HepG2 (cell line): ENCODE data around the gene PGC. TPM values are rescaled to one million over a fixed set of nuclear protein-coding genes. Genes with fewer than 3 reads are reported as not detected.

Source experiments
- CHD2 ChIP-seq: IDR thresholded peaks from 2 replicates; pipeline ENCODE4 v1.6.1; 2011; ENCODE audit warnings: low read depth, low read length, improper control_type of control experiment
- CREM ChIP-seq, 2 experiments: sonication (generic) in 1 of 2; formaldehyde crosslinking in 1 of 2; IDR thresholded peaks; 2 replicates each; pipeline versions ENCODE4 v1.4.0 to v1.6.1; 2016 to 2020; ENCODE audit warnings: antibody characterized with exemption in 1 of 2, mild to moderate bottlenecking in 1 of 2, missing genetic modification reagents in 1 of 2
- GABPA ChIP-seq, 2 experiments: IDR thresholded peaks; 2 replicates each; pipeline ENCODE4 v1.6.1; 2011 to 2016; ENCODE audit warnings: low read depth in 2 of 2, low read length in 1 of 2, missing biosample characterization in 1 of 2, missing genetic modification characterization in 1 of 2
- GFI1 ChIP-seq: sonication (generic); formaldehyde crosslinking; IDR thresholded peaks from 2 replicates; pipeline ENCODE4 v1.5.0; 2020; ENCODE audit warnings: missing genetic modification reagents, mild to moderate bottlenecking, borderline replicate concordance
- HDAC1 ChIP-seq: sonication (generic); formaldehyde crosslinking; IDR thresholded peaks from 2 replicates; pipeline ENCODE4 v1.5.1; 2020; ENCODE audit warnings: mild to moderate bottlenecking, missing genetic modification reagents
- HMG20B ChIP-seq: conservative IDR thresholded peaks from 2 replicates; pipeline ENCODE4 v1.6.1; 2016; ENCODE audit warnings: missing genetic modification reagents, missing compliant biosample characterization
- KDM2A ChIP-seq: sonication (generic); formaldehyde crosslinking; IDR thresholded peaks from 2 replicates; pipeline ENCODE4 v1.4.0; 2020; ENCODE audit warnings: low read depth, missing genetic modification reagents, borderline replicate concordance
- RARA ChIP-seq: IDR thresholded peaks from 2 replicates; pipeline ENCODE4 v1.6.1; 2016; ENCODE audit warnings: missing genetic modification reagents, missing compliant biosample characterization
- RXRA ChIP-seq: sonication (generic); formaldehyde crosslinking; IDR thresholded peaks from 2 replicates; pipeline ENCODE4 v1.5.1; 2020; ENCODE audit warnings: missing genetic modification reagents
- SIX4 ChIP-seq: sonication (generic); formaldehyde crosslinking; IDR thresholded peaks from 2 replicates; pipeline ENCODE4 v1.4.0; 2020; ENCODE audit warnings: missing genetic modification reagents
- TAF1 ChIP-seq: sonication (generic); formaldehyde crosslinking; IDR thresholded peaks from 2 replicates; pipeline ENCODE4 v1.4.0; 2020; ENCODE audit warnings: missing genetic modification reagents
- TGIF2 ChIP-seq: IDR thresholded peaks from 2 replicates; pipeline ENCODE4 v1.6.1; 2016; ENCODE audit warnings: control low read depth, missing compliant biosample characterization
- ZMAT3 ChIP-seq: sonication (generic); formaldehyde crosslinking; conservative IDR thresholded peaks from 2 replicates; pipeline ENCODE4 v1.7.0; 2021; ENCODE audit warnings: missing genetic modification reagents
- ZNF253 ChIP-seq: sonication (generic); formaldehyde crosslinking; IDR thresholded peaks from 2 replicates; pipeline ENCODE4 v1.8.0; 2022; ENCODE audit warnings: mild to moderate bottlenecking, missing genetic modification reagents, borderline replicate concordance
- ZNF430 ChIP-seq: sonication (generic); formaldehyde crosslinking; IDR thresholded peaks from 2 replicates; pipeline ENCODE4 v1.9.0; 2021; ENCODE audit warnings: mild to moderate bottlenecking, missing genetic modification reagents
- ZNF564 ChIP-seq: sonication (generic); formaldehyde crosslinking; IDR thresholded peaks from 2 replicates; pipeline ENCODE4 v1.8.1; 2023; ENCODE audit warnings: mild to moderate bottlenecking, missing genetic modification reagents
- ZNF776 ChIP-seq: sonication (generic); formaldehyde crosslinking; IDR thresholded peaks from 2 replicates; pipeline ENCODE4 v1.4.0; 2020; ENCODE audit warnings: mild to moderate bottlenecking, missing genetic modification reagents
- polyA plus RNA-seq, 8 experiments: library from polyadenylated mRNA; depleted of rRNA in 3 of 8; stranded (reverse) in 7 of 8; unstranded in 1 of 8; fragments of >200 nt; fragmentation: Illumina TruSeq in 4 of 8; extraction: Trizol in 4 of 8; gene quantifications; 2 replicates each; pipeline versions ENCODE4 v1.2.1 to v1.2.3, GENCODE V29; 2011 to 2016; ENCODE audit warnings: low read depth in 4 of 8, missing spikeins in 1 of 8, mixed read lengths in 1 of 8; ENCODE audit not compliant: insufficient read depth in 1 of 8
- total RNA-seq, 5 experiments: library from RNA; depleted of rRNA; stranded (reverse); fragments of >200 nt; fragmentation: Illumina TruSeq; extraction: Trizol; gene quantifications; 2 replicates each; pipeline ENCODE4 v1.2.3, GENCODE V29; 2016; ENCODE audit warnings: low read depth in 1 of 5
- TF ChIP-seq, protein P1 (sequence below): IDR thresholded peaks from 2 replicates; pipeline ENCODE4 v1.6.1; 2016; ENCODE audit warnings: mild to moderate bottlenecking
- TF ChIP-seq, protein P2 (sequence below): sonication (generic); formaldehyde crosslinking; IDR thresholded peaks from 2 replicates; pipeline ENCODE4 v1.4.0; 2020; ENCODE audit warnings: missing genetic modification reagents
- TF ChIP-seq, protein P3 (sequence below): sonication (generic); formaldehyde crosslinking; IDR thresholded peaks from 2 replicates; pipeline ENCODE4 v1.4.0; 2020; ENCODE audit warnings: missing genetic modification reagents

PGC gene
- total and polyA plus RNA-seq, 2 of the 13 experiments (the other 11 are each of a cell fraction or from before 2014, with no cell fraction given) = 426 to 502 TPM

DNA sequence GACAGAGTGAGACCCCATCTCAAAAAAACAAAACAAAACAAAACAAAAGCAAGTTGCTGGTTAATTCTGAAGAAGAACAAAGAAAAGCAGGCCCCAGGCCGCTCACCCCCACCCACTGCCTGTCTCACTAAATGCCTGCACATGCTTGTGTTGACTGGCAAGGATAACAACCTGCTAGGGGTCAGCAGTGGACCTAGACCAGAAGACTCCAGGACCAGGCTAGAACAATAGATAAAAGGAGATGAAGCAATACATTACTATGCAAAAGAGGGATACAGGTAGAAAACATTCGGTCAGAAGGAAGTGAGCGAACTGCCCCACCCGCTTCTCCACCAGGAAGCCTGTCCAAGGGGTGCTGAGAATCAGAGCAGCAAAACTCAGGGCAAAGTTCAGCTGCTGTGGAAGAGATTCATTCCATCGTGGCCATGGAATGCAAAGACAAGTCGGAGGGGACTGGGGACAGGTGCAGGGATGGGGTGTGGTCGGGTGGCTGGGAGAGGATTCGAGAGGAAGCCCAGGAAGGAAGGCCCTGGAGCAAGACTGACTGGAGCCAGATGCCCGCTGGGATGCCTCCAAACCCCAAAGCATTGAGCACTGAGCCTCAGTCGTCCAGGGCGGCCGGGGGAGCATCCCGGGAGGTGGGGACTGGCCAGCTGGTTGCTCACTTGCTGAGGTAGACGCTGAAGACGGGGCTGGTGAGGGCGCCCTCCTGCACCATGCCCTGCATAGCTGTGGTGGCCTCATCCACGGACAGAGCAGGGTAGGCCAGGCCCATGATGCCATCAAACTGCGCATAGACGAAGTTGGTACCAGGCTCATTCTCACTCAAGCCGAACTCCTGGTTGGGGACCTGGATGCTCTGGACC lies 5.3 kb downstream of the PGC start (continued):
- 0 out of 2 replicates have a peak, but pooled peaks have one; percentile 11 for TF ChIP-seq SIX4 (CRISPR knock-in tag)
- TF ChIP-seq RXRA (CRISPR knock-in tag) = peak; percentile 47; the same call in 1 of the 2 replicates
- 0 out of 2 replicates have a peak, but pooled peaks have one; percentile 2 for TF ChIP-seq ZNF564
- peak; percentile 65; the same call in 1 of the 2 replicates for TF ChIP-seq RARA (CRISPR knock-in tag)
- TF ChIP-seq, protein P1, sequence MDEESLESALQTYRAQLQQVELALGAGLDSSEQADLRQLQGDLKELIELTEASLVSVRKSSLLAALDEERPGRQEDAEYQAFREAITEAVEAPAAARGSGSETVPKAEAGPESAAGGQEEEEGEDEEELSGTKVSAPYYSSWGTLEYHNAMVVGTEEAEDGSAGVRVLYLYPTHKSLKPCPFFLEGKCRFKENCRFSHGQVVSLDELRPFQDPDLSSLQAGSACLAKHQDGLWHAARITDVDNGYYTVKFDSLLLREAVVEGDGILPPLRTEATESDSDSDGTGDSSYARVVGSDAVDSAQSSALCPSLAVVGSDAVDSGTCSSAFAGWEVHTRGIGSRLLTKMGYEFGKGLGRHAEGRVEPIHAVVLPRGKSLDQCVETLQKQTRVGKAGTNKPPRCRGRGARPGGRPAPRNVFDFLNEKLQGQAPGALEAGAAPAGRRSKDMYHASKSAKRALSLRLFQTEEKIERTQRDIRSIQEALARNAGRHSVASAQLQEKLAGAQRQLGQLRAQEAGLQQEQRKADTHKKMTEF (CRISPR knock-in tag) = peak; percentile 65; the same call in 1 of the 2 replicates
- TF ChIP-seq HDAC1 (CRISPR knock-in tag) = peak; percentile 38
- no peak for TF ChIP-seq CHD2
- no peak for TF ChIP-seq ZNF776
- 0 out of 2 replicates have a peak, but pooled peaks have one; percentile 24 for TF ChIP-seq ZMAT3
- peak; percentile 45; the same call in 1 of the 2 replicates for TF ChIP-seq ZNF253 (CRISPR knock-in tag)
- TF ChIP-seq GABPA (IDR thresholded peaks at IDR 0.05; ENCODE audit: low read depth, low read length) = no peak
- peak; percentile 46; the same call in 1 of the 2 replicates for TF ChIP-seq GABPA (CRISPR knock-in tag; IDR thresholded peaks at IDR 0.05; ENCODE audit: low read depth)
- TF ChIP-seq ZNF430 (CRISPR knock-in tag) = 0 out of 2 replicates have a peak, but pooled peaks have one; percentile 45
- peak; percentile 99 for TF ChIP-seq GFI1 (CRISPR knock-in tag)
- TF ChIP-seq, protein P2, sequence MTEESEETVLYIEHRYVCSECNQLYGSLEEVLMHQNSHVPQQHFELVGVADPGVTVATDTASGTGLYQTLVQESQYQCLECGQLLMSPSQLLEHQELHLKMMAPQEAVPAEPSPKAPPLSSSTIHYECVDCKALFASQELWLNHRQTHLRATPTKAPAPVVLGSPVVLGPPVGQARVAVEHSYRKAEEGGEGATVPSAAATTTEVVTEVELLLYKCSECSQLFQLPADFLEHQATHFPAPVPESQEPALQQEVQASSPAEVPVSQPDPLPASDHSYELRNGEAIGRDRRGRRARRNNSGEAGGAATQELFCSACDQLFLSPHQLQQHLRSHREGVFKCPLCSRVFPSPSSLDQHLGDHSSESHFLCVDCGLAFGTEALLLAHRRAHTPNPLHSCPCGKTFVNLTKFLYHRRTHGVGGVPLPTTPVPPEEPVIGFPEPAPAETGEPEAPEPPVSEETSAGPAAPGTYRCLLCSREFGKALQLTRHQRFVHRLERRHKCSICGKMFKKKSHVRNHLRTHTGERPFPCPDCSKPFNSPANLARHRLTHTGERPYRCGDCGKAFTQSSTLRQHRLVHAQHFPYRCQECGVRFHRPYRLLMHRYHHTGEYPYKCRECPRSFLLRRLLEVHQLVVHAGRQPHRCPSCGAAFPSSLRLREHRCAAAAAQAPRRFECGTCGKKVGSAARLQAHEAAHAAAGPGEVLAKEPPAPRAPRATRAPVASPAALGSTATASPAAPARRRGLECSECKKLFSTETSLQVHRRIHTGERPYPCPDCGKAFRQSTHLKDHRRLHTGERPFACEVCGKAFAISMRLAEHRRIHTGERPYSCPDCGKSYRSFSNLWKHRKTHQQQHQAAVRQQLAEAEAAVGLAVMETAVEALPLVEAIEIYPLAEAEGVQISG (CRISPR knock-in tag) = peak; percentile 57
- peak; percentile 45; the same call in 1 of the 2 replicates for TF ChIP-seq KDM2A (CRISPR knock-in tag)
- TF ChIP-seq HMG20B (CRISPR knock-in tag) = peak; percentile 97
- TF ChIP-seq, protein P3, sequence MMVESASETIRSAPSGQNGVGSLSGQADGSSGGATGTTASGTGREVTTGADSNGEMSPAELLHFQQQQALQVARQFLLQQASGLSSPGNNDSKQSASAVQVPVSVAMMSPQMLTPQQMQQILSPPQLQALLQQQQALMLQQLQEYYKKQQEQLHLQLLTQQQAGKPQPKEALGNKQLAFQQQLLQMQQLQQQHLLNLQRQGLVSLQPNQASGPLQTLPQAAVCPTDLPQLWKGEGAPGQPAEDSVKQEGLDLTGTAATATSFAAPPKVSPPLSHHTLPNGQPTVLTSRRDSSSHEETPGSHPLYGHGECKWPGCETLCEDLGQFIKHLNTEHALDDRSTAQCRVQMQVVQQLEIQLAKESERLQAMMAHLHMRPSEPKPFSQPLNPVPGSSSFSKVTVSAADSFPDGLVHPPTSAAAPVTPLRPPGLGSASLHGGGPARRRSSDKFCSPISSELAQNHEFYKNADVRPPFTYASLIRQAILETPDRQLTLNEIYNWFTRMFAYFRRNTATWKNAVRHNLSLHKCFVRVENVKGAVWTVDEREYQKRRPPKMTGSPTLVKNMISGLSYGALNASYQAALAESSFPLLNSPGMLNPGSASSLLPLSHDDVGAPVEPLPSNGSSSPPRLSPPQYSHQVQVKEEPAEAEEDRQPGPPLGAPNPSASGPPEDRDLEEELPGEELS = peak; percentile 84; the same call in 1 of the 2 replicates
- TF ChIP-seq CREM (IDR thresholded peaks at IDR 0.05) = peak; percentile 50
- no peak for TF ChIP-seq CREM (CRISPR knock-in tag; IDR thresholded peaks at IDR 0.05)
- 0 out of 2 replicates have a peak, but pooled peaks have one; percentile 19 for TF ChIP-seq TAF1 (CRISPR knock-in tag)
- peak; percentile 51; the same call in 1 of the 2 replicates for TF ChIP-seq TGIF2 (CRISPR knock-in tag)
